Large intestine (tissue), 3 donors: ENCODE data around the gene MYOCOS. TPM values are rescaled to one million over a fixed set of nuclear protein-coding genes. Genes with fewer than 3 reads are reported as not detected.
A peak's percentile ranks its signal among the peaks of the same experiment; 100 is the strongest.
"Not testable (repeated sequence)": the region's sequence is repeated elsewhere in the genome, so short reads cannot be mapped to it uniquely, and the experiment has no call there.

Experiments
- DNase-seq, 2 donors: peaks; one replicate each; pipeline versions ENCODE4 v3.0.0 to v3.0.0-alpha.2; 2013
- H3K27ac ChIP-seq: one replicate; pipeline ENCODE4 v1.5.1; 2013; ENCODE audit warnings: low read length
- H3K27me3 ChIP-seq: 2 replicates; pipeline ENCODE4 v1.6.1; 2013; ENCODE audit warnings: low read length; ENCODE audit not compliant: control insufficient read depth, insufficient read depth
- H3K36me3 ChIP-seq: 2 replicates; pipeline ENCODE4 v1.6.1; 2013; ENCODE audit warnings: low read length; ENCODE audit not compliant: control insufficient read depth, insufficient read depth
- H3K4me1 ChIP-seq: one replicate; pipeline ENCODE4 v1.6.1; 2013; ENCODE audit warnings: low read length; ENCODE audit not compliant: control insufficient read depth, insufficient read depth
- H3K4me3 ChIP-seq: one replicate; pipeline ENCODE4 v1.5.1; 2013; ENCODE audit warnings: low read length
- H3K9me3 ChIP-seq: one replicate; pipeline ENCODE4 v1.6.1; 2013; ENCODE audit warnings: mild to moderate bottlenecking, low read depth, low read length, moderate library complexity; ENCODE audit not compliant: control insufficient read depth
- WGBS: methylation state at CpG from one replicate; pipeline ENCODE4 v1.1.5; 2013; ENCODE audit warnings: low lambda C conversion rate; ENCODE audit not compliant: insufficient coverage; 5-methylcytosine and 5-hydroxymethylcytosine counted together
- polyA plus RNA-seq: library from polyadenylated mRNA; unstranded; fragments of 120-200 nt; gene quantifications from one replicate; pipeline ENCODE4 v1.2.1, GENCODE V29; 2013

MYOCOS gene
- polyA plus RNA-seq, 1 donor, result not detected

GRCh38 chr1:171643156-171643555 lies 21.1 kb downstream of the MYOCOS start:
- Histone ChIP-seq H3K36me3 (no peaks in the 10 kb centered on the region), H3K27me3 (no peaks in the 10 kb centered on the region), H3K27ac (no peak overlapping the region), H3K4me1 (no peaks in the 10 kb centered on the region), H3K9me3 (no peaks in the 10 kb centered on the region), H3K4me3 (no peak overlapping the region)
- DNase-seq, result no peak
- no CpG with 5 or more reads among the region's 8 CpGs for WGBS

- no peak overlapping the region for H3K27ac ChIP-seq
- DNase-seq, result peak; percentile 86 to 88
Observed at GRCh38 chr1:171644805-171645483, 22.9 kb downstream of the MYOCOS start.

DNA sequence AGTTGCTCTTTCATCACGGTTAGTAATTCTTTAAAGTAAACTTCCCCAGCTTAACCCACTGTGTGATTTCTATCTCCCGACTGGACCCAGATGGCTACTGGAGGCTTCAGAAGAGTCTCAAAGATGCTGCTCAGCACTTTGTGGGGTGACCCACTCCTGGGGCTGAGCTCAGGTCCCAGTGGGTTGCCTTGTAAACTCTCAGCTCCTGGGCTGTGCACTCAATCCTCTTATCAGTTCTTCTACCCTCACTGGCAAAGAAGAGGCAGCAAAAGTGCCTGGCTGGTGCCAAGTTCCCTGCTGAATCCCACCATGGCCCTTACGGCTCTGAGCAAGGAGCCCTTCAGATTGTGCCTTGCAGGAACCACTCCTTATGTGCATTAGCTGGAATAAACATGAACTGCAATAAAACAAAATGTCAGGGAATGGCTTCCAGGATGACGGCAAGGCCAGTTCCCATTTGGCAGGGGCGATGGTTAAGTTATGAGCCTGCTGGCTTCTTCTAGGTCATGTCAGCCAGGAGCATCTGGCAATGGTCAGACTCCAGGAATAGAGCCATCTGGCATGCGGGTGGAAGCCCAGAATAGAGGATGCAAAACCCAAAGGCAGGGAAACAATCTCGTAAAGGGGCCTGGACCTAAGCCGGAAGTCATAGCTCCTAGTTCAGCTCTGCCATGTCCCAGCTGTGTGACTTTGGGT lies 23.7 kb downstream of the MYOCOS start:
- Histone ChIP-seq H3K27ac (no peak overlapping the region), H3K27me3 (no peaks in the 10 kb centered on the region), H3K36me3 (no peaks in the 10 kb centered on the region), H3K9me3 (no peaks in the 10 kb centered on the region), H3K4me3 (no peak overlapping the region), H3K4me1 (no peaks in the 10 kb centered on the region)
- WGBS, result 42% methylated on average over 2 of the region's 8 CpGs
- no peak for DNase-seq

More at GRCh38 chr1:171644805-171645483, 22.9 kb downstream of the MYOCOS start:
- Histone ChIP-seq H3K4me3 (no peak overlapping the region), H3K27me3 (no peaks in the 10 kb centered on the region), H3K9me3 (no peaks in the 10 kb centered on the region), H3K36me3 (no peaks in the 10 kb centered on the region), H3K4me1 (no peaks in the 10 kb centered on the region)
- WGBS, result no CpG with 5 or more reads among the region's 15 CpGs

GRCh38 chr1:171646249-171646560 lies 24.2 kb downstream of the MYOCOS start:
- Histone ChIP-seq H3K27ac (no peak overlapping the region), H3K36me3 (no peaks in the 10 kb centered on the region), H3K27me3 (no peaks in the 10 kb centered on the region), H3K9me3 (no peaks in the 10 kb centered on the region), H3K4me1 (no peaks in the 10 kb centered on the region), H3K4me3 (no peak overlapping the region)
- no CpG with 5 or more reads among the region's 1 CpG for WGBS
- DNase-seq, result no peak

GRCh38 chr1:171652234-171652822 lies 30.3 kb downstream of the MYOCOS start, which contains the start of gene MYOC:
Gene MYOC, minus strand, starts transcription at chr1:171652688. Its CDS starts 77 bp downstream, at chr1:171652611.
- no CpG with 5 or more reads among the region's 8 CpGs for WGBS
- H3K9me3 ChIP-seq, result no peaks in the 10 kb centered on the region
- peaks cover 3% of the 10 kb centered on the region for H3K27me3 ChIP-seq
- H3K27ac ChIP-seq, result no peak within 1 kb of the TSS
- H3K36me3 ChIP-seq, result no peaks in the 10 kb centered on the region
- peaks cover 17% of the 10 kb centered on the region for H3K4me1 ChIP-seq
- H3K4me3 ChIP-seq, result no peak within 1 kb of the TSS
- no peak for DNase-seq

DNA sequence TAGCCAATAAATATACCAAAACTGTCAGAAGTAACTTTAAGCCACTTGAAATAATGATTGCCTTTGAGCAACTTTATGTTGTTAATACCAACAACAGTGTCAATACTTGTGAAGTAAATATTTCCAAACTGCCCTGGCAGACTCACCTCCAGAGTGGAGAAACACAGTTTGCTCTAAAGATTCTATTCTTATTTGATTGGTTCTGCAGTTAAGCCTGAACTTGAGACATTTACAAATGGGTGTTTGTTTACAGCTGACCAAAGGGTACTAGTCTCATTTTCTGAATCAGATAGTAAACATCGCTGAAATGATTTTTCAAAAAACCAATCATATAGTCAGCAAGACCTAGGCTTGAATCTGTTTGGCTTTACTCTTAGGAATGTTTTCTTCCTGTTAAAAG lies 31.8 kb downstream of the MYOCOS start:
- no peaks in the 10 kb centered on the region for H3K9me3 ChIP-seq
- no peak for DNase-seq
- H3K4me3 ChIP-seq, result no peak overlapping the region
- H3K27me3 ChIP-seq, result peaks cover 3% of the 10 kb centered on the region
- no peak overlapping the region for H3K27ac ChIP-seq
- peaks cover 17% of the 10 kb centered on the region for H3K4me1 ChIP-seq
- WGBS, result no CpG with 5 or more reads among the region's 1 CpG
- no peaks in the 10 kb centered on the region for H3K36me3 ChIP-seq

DNA sequence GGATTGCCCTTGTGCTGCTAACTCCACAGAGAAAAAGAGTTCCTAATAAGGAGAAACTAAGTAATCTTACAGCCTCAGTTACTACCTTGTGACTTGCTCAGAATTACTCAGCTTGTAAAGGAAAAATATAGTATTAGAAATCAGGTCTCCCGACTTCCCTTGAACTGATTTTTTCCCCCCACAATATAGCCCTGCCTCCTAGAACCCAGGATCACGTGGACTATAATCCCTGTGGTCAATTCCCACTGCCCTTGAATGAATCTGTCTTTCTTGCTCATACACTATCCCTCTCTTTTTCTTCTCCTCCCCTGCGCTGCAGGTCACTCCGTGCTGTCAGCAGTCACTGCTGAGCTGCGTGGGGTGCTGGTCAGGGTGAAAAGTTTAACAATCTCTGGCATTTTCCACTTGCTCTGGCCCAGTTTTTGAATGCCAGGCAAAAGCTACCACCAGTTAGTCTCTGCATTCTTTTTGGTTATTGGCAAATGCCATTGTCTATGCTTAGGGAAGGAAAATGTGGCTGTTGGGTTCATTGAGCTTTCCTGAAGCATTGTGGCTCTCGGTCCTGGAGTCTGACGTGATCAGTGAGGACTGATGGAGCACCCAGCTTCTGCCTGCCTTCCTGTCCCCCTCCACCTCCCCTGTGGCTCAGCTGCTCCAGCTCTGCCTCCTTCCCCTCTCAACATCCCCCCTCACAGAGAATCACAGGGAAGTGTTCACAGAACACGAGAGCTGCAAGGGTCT lies 32.3 kb downstream of the MYOCOS start:
- peak overlapping the region; percentile 49 for H3K27ac ChIP-seq
- H3K4me1 ChIP-seq, result peaks cover 17% of the 10 kb centered on the region
- H3K9me3 ChIP-seq, result no peaks in the 10 kb centered on the region
- WGBS, result no CpG with 5 or more reads among the region's 8 CpGs
- no peak overlapping the region for H3K4me3 ChIP-seq
- peaks cover 3% of the 10 kb centered on the region for H3K27me3 ChIP-seq
- DNase-seq, result peak in 1 of 2 donors; percentile 17
- H3K36me3 ChIP-seq, result no peaks in the 10 kb centered on the region

DNA sequence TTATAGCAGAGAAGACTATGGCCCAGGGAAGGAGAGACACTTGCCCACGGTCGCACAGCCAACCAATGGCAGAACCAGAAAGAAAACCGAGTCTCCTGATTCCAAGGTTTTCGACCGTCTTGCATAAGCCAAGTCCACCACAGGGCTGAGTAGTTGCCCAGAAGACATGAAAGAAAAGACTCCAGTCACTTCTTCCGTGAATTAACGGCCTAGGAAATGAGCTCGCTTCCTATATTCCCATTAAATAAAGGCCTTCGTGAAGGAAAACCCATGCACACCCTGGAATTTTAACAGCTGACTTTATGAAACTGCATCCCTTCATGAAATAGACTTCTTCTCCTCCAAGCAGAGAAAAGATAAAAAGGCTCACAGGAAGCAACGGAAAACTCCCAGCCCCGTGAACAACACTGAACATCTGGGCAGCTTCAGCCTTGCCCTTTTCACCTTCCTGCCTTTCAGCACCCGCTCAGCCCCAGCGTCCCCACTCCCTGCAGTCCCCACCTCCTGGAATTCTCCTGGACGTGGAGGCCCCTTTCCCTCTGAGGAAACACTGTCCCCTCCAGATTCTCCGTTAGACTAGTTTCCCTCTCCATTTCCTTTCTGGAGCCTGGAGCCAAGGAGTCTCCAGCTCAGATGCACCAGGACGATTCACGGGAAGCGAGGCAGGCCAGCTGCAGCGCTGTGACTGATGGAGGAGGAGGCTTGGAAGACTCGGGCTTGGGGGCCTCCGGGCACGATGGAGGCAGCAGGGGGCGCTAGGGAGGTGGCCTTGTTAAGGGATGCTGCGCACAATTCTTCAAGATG lies 33.1 kb downstream of the MYOCOS start:
- peaks cover 17% of the 10 kb centered on the region for H3K4me1 ChIP-seq
- no peaks in the 10 kb centered on the region for H3K36me3 ChIP-seq
- DNase-seq, result peak; percentile 33 to 35
- no peak overlapping the region for H3K4me3 ChIP-seq
- WGBS, result no CpG with 5 or more reads among the region's 24 CpGs
- peak overlapping the region; percentile 49 for H3K27ac ChIP-seq
- H3K27me3 ChIP-seq, result peaks cover 3% of the 10 kb centered on the region
- H3K9me3 ChIP-seq, result no peaks in the 10 kb centered on the region

- H3K4me1 ChIP-seq, result peaks cover 17% of the 10 kb centered on the region
- WGBS, result no CpG with 5 or more reads among the region's 6 CpGs
- DNase-seq, result no peak
- H3K36me3 ChIP-seq, result no peaks in the 10 kb centered on the region
- H3K9me3 ChIP-seq, result no peaks in the 10 kb centered on the region
- no peak overlapping the region for H3K4me3 ChIP-seq
- peaks cover 3% of the 10 kb centered on the region for H3K27me3 ChIP-seq
- no peak overlapping the region for H3K27ac ChIP-seq
Observed at GRCh38 chr1:171655746-171656116, 33.7 kb downstream of the MYOCOS start.

DNA sequence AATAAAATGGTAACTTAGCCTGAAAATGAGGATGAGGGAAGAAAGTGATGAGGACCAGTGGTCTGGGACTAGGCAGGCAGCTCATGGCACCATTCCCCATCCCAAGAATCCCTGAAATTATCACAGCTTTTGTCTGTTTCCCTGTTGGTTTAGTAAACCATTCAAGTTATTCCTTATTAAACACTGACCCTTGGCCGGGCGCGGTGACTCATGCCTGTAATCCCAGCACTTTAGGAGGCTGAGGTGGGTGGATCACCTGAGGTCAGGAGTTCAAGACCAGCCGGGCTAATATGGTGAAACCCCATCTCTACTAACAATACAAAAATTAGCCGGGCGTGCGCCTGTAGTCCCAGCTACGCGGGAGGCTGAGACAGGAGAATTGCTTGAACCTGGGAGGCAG lies 34.2 kb downstream of the MYOCOS start:
- H3K36me3 ChIP-seq, H3K27me3 ChIP-seq, H3K9me3 ChIP-seq, H3K4me3 ChIP-seq, H3K27ac ChIP-seq: not testable (repeated sequence)
- no CpG with 5 or more reads among the region's 9 CpGs for WGBS
- peaks cover 17% of the 10 kb centered on the region for H3K4me1 ChIP-seq
- DNase-seq, result peak in 1 of 2 donors; percentile 38
